Activated naive CD4-positive, alpha-beta T cell treated with anti-CD3 and anti-CD28 coated beads for 36 hours (primary cell): ENCODE measurements around the gene PPP1R14D. TPM values are rescaled to one million over a fixed set of nuclear protein-coding genes. Genes with fewer than 3 reads are reported as not detected.

Experiments used
- CTCF ChIA-PET: fragments of 350-600 bp; sonication (Branson Sonifier 250); formaldehyde crosslinking; loops from one replicate; lab custom pipeline; 2021; ENCODE audit warnings: antibody characterized with exemption; lab: Charles Lee
- DNase-seq: peaks from one replicate; pipeline ENCODE4 v3.0.0-alpha.2; 2020
- H3K27ac Mint-ChIP-seq: one replicate; pipeline ENCODE4 v1.8.0; 2021; ENCODE audit warnings: mild to moderate bottlenecking, mixed read lengths
- H3K27me3 Mint-ChIP-seq: one replicate; pipeline ENCODE4 v1.8.0; 2021; ENCODE audit warnings: low read depth, mixed read lengths
- H3K36me3 Mint-ChIP-seq: one replicate; pipeline ENCODE4 v1.8.0; 2021; ENCODE audit warnings: low read depth, mixed read lengths
- H3K4me1 Mint-ChIP-seq: one replicate; pipeline ENCODE4 v1.8.0; 2021; ENCODE audit warnings: low read depth, mixed read lengths
- H3K4me3 Mint-ChIP-seq: one replicate; pipeline ENCODE4 v1.8.0; 2021; ENCODE audit warnings: mild to moderate bottlenecking, moderate library complexity, mixed read lengths
- H3K9me3 Mint-ChIP-seq: one replicate; pipeline ENCODE4 v1.8.0; 2021; ENCODE audit warnings: mixed read lengths
- intact Hi-C: fragments of 100-400 bp; cut with micrococcal nuclease; formaldehyde crosslinking; loops from one replicate; pipeline ENCODE4 v1.15.1; 2023
- total RNA-seq, 2 experiments: library from RNA; stranded (reverse); gene quantifications; one replicate each; pipeline ENCODE4 v1.2.3, GENCODE V29; 2021

PPP1R14D gene, protein sequence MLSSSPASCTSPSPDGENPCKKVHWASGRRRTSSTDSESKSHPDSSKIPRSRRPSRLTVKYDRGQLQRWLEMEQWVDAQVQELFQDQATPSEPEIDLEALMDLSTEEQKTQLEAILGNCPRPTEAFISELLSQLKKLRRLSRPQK
- total RNA-seq, result not detected

GRCh38 chr15:40828447-40829036 lies at the start of gene PPP1R14D:
Gene PPP1R14D, minus strand, starts transcription at chr15:40828708. Its CDS starts 67 bp downstream, at chr15:40828641.
- intact Hi-C loops, result no loop called here
- Mint-ChIP-seq H3K27ac (no peak within 1 kb of the TSS), H3K4me1 (no peaks in the 10 kb centered on the region), H3K36me3 (no peaks in the 10 kb centered on the region), H3K27me3 (peaks cover 2% of the 10 kb centered on the region), H3K4me3 (no peak within 1 kb of the TSS), H3K9me3 (no peaks in the 10 kb centered on the region)
- CTCF ChIA-PET, result interaction anchor here (0.9 to 2.0 kb wide), 2 partner anchors 29 to 65 kb away, joined by 4 to 5 read pairs; partner anchors contain the start of gene VPS18
- no peak for DNase-seq

GRCh38 chr15:40877694-40878093 lies 49.2 kb upstream of the PPP1R14D start:
- peaks cover 16% of the 10 kb centered on the region for H3K4me1 Mint-ChIP-seq
- no peaks in the 10 kb centered on the region for H3K9me3 Mint-ChIP-seq
- no peak overlapping the region for H3K27ac Mint-ChIP-seq
- intact Hi-C loops, result loop anchor here (1.0 to 5.0 kb wide), 2 partner anchors 17 to 200 kb away; partner anchors contain the start of gene VPS18
- H3K4me3 Mint-ChIP-seq, result no peak overlapping the region
- H3K36me3 Mint-ChIP-seq, result no peaks in the 10 kb centered on the region
- CTCF ChIA-PET, result no interaction called here
- DNase-seq, result no peak
- H3K27me3 Mint-ChIP-seq, result peaks cover 7% of the 10 kb centered on the region

GRCh38 chr15:40875991-40876730 lies 47.7 kb upstream of the PPP1R14D start:
- DNase-seq, result no peak
- CTCF ChIA-PET, result interaction anchor here (0.5 to 1.9 kb wide), 3 partner anchors 18 to 310 kb away, joined by 3 to 7 read pairs (median 3); partner anchors contain the start of gene VPS18
- no peak overlapping the region for H3K27ac Mint-ChIP-seq
- H3K4me3 Mint-ChIP-seq, result no peak overlapping the region
- peaks cover 10% of the 10 kb centered on the region for H3K27me3 Mint-ChIP-seq
- H3K9me3 Mint-ChIP-seq, result no peaks in the 10 kb centered on the region
- intact Hi-C loops, result loop anchor here (5.0 kb wide), 1 partner anchor 199 kb away; no protein-coding TSS in a partner anchor
- H3K36me3 Mint-ChIP-seq, result no peaks in the 10 kb centered on the region
- peaks cover 25% of the 10 kb centered on the region for H3K4me1 Mint-ChIP-seq

- CTCF ChIA-PET, result interaction anchor here (0.6 to 4.9 kb wide), 10 partner anchors 10 to 284 kb away, joined by 3 to 33 read pairs (median 5); partner anchors contain the start of gene VPS18
- Mint-ChIP-seq H3K4me1 (peaks cover 20% of the 10 kb centered on the region), H3K36me3 (no peaks in the 10 kb centered on the region), H3K27ac (no peak within 1 kb of the TSS), H3K27me3 (peaks cover 10% of the 10 kb centered on the region), H3K4me3 (peak within 1 kb of the TSS; percentile 73), H3K9me3 (no peaks in the 10 kb centered on the region)
- DNase-seq, result peak; percentile 61
- intact Hi-C loops, result loop anchor here (2.0 kb wide), 1 partner anchor 15 kb away; no protein-coding TSS in a partner anchor
These were observed 45.4 kb upstream of the PPP1R14D start, which contains the start of gene RHOV for GRCh38 chr15:40873694-40874561. Gene RHOV, minus strand, starts transcription at chr15:40874234. Its CDS starts 95 bp downstream, at chr15:40874139.

GRCh38 chr15:40872791-40873693 lies 44.5 kb upstream of the PPP1R14D start:
- no peak for DNase-seq
- no peaks in the 10 kb centered on the region for H3K9me3 Mint-ChIP-seq
- H3K27me3 Mint-ChIP-seq, result peaks cover 10% of the 10 kb centered on the region
- H3K36me3 Mint-ChIP-seq, result no peaks in the 10 kb centered on the region
- CTCF ChIA-PET, result interaction anchor here (0.6 to 4.9 kb wide), 9 partner anchors 16 to 283 kb away, joined by 3 to 33 read pairs (median 5); partner anchors contain the start of gene VPS18
- no peak overlapping the region for H3K27ac Mint-ChIP-seq
- intact Hi-C loops, result loop anchor here (2.0 kb wide), 1 partner anchor 14 kb away; no protein-coding TSS in a partner anchor
- H3K4me3 Mint-ChIP-seq, result peak overlapping the region; percentile 66
- peaks cover 15% of the 10 kb centered on the region for H3K4me1 Mint-ChIP-seq

DNA sequence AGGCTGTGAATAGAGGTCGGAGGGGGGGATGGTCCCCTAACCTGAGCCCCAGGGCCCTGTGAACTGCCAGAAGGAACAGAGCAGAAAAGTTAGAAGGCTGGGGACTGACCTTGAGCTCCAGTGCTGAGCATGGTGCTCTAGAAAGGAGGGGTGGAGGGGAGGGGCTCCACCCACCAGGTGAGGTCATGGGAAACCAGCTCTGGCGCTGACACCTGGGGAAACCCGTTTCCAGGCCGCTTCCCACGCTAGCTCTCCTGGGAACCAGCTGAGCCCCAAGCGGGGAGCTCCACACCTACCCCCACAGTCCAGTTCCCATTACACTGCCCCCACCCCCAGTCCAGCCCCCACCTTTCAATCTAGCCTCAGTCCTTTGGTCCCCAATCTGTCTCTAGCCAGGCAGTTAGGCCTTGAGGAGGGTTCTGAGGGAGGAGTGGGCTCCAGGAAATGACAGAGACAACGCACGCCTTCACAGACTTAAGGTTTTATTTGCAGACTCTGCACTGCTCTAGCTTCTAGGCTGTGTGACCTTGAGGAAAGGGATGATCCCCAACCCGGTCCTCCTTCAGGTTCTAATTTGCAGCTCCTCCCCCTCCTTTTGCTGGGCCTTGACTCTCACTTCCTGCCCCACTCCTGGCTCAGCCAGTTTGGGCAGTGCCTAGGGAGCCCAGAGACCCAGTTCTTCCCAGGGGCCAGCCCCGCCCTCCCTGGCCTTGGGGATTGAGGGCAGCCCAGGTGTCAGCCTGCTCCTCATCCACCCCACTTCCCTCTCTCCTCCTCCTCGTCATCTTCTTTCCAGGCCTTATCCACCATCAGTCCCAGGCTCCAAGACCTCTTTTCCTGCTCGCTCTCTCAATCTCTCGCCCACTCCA lies 43.5 kb upstream of the PPP1R14D start:
- H3K4me3 Mint-ChIP-seq, result no peak overlapping the region
- peaks cover 15% of the 10 kb centered on the region for H3K4me1 Mint-ChIP-seq
- CTCF ChIA-PET, result interaction anchor here (0.6 to 4.9 kb wide), 5 partner anchors 17 to 234 kb away, joined by 3 to 33 read pairs (median 4); partner anchors contain the start of genes C15orf62 and VPS18
- intact Hi-C loops, result loop anchor here (2.0 kb wide), 1 partner anchor 13 kb away; no protein-coding TSS in a partner anchor
- no peaks in the 10 kb centered on the region for H3K9me3 Mint-ChIP-seq
- peak; percentile 41 for DNase-seq
- no peaks in the 10 kb centered on the region for H3K36me3 Mint-ChIP-seq
- H3K27me3 Mint-ChIP-seq, result peaks cover 10% of the 10 kb centered on the region
- no peak overlapping the region for H3K27ac Mint-ChIP-seq

DNA sequence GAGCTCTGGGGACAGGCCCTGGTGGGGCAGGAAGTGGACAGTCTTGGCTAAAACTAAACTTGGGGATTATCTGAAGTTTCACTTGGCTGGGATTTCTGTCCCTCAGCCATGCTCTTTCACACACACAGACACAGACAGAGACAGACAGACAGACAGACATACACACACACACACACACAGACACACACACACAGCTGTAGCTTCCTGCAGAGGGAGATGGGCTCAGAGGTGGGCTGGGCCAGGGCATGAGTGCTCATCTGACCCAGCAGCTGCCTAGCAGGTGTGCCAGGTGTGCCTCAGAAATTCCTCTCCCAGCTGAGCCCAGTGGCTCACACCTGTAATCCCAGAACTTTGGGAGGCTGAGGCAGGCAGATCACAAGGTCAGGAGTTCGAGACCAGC lies 42.2 kb upstream of the PPP1R14D start:
- CTCF ChIA-PET, result interaction anchor here (1.0 to 4.9 kb wide), 3 partner anchors 10 to 24 kb away, joined by 3 to 33 read pairs (median 29); partner anchors contain the start of gene VPS18
- Mint-ChIP-seq H3K36me3 (no peaks in the 10 kb centered on the region), H3K4me3 (no peak overlapping the region), H3K27ac (no peak overlapping the region), H3K27me3 (peaks cover 8% of the 10 kb centered on the region), H3K4me1 (peaks cover 15% of the 10 kb centered on the region), H3K9me3 (no peaks in the 10 kb centered on the region)
- DNase-seq, result no peak
- intact Hi-C loops, result no loop called here

DNA sequence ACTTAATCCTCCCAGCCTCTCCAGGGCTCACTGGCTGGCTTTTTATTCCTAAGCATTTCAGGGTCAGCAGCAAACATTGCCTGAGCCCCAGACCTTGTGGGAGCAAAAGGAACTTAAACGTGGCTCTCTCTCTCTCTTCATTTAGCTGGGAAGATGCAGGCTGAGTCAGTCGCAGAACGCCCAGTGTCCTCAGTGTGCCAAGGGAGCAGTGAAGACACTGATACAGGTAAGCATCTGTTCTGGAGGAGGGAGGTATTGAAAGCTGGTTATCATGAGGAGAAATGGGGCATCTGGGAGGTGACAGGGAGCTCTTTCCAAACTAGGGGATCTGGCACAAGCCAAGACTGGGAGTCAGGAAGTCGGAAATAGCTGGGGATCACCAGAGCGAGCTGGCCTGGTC lies 41.2 kb upstream of the PPP1R14D start:
- CTCF ChIA-PET, result interaction anchor here (1.3 to 4.9 kb wide), 3 partner anchors 19 to 25 kb away, joined by 5 to 29 read pairs (median 7); partner anchors contain the start of gene VPS18
- H3K36me3 Mint-ChIP-seq, result no peaks in the 10 kb centered on the region
- H3K4me1 Mint-ChIP-seq, result peaks cover 15% of the 10 kb centered on the region
- no peaks in the 10 kb centered on the region for H3K9me3 Mint-ChIP-seq
- no peak overlapping the region for H3K27ac Mint-ChIP-seq
- no peak overlapping the region for H3K4me3 Mint-ChIP-seq
- peaks cover 8% of the 10 kb centered on the region for H3K27me3 Mint-ChIP-seq
- intact Hi-C loops, result no loop called here
- no peak for DNase-seq

GRCh38 chr15:40867199-40867598 lies 38.7 kb upstream of the PPP1R14D start:
- CTCF ChIA-PET, result no interaction called here
- Mint-ChIP-seq H3K36me3 (no peaks in the 10 kb centered on the region), H3K27me3 (peaks cover 1% of the 10 kb centered on the region), H3K27ac (no peak overlapping the region), H3K9me3 (no peaks in the 10 kb centered on the region), H3K4me1 (peaks cover 5% of the 10 kb centered on the region), H3K4me3 (no peak overlapping the region)
- no peak for DNase-seq
- intact Hi-C loops, result no loop called here
